ENCODE results near the gene INHBE.
"Not testable (repeated sequence)": the region's sequence is repeated elsewhere in the genome, so short reads cannot be mapped to it uniquely, and the experiment has no call there.

INHBE gene

DNA sequence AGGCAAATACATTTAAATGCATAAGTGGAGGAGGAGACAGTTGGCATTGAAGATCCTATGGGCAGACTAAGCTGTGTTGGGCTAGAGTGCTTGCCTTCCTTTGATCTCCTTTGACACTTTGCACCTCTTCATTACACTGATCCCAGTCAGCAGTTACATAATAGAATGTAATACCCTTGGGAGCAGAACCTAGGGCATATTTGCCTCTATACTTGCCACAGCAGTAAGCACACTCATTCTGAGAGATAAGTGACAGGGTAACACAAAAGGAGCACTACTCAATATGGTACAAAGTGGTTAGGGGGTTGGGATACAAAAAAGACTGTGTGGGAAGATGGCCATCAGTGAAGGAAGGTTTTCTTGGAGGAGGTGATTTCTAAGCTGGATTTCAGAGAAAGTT lies 41.7 kb downstream of the INHBE start:
- in situ Hi-C loops (cut with HindIII; ENCODE audit: low sequenced_read_pairs) = no loop called here
- DNase-seq (ENCODE audit: low read depth) = no peak
- TF ChIP-seq, protein P1, sequence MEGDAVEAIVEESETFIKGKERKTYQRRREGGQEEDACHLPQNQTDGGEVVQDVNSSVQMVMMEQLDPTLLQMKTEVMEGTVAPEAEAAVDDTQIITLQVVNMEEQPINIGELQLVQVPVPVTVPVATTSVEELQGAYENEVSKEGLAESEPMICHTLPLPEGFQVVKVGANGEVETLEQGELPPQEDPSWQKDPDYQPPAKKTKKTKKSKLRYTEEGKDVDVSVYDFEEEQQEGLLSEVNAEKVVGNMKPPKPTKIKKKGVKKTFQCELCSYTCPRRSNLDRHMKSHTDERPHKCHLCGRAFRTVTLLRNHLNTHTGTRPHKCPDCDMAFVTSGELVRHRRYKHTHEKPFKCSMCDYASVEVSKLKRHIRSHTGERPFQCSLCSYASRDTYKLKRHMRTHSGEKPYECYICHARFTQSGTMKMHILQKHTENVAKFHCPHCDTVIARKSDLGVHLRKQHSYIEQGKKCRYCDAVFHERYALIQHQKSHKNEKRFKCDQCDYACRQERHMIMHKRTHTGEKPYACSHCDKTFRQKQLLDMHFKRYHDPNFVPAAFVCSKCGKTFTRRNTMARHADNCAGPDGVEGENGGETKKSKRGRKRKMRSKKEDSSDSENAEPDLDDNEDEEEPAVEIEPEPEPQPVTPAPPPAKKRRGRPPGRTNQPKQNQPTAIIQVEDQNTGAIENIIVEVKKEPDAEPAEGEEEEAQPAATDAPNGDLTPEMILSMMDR (IDR thresholded peaks at IDR 0.05; ENCODE audit: low read depth, low read length, missing control alignments) = no peak
- H3K4me3 ChIP-seq (ENCODE audit: low read depth, low read length) = no peak overlapping the region

DNA sequence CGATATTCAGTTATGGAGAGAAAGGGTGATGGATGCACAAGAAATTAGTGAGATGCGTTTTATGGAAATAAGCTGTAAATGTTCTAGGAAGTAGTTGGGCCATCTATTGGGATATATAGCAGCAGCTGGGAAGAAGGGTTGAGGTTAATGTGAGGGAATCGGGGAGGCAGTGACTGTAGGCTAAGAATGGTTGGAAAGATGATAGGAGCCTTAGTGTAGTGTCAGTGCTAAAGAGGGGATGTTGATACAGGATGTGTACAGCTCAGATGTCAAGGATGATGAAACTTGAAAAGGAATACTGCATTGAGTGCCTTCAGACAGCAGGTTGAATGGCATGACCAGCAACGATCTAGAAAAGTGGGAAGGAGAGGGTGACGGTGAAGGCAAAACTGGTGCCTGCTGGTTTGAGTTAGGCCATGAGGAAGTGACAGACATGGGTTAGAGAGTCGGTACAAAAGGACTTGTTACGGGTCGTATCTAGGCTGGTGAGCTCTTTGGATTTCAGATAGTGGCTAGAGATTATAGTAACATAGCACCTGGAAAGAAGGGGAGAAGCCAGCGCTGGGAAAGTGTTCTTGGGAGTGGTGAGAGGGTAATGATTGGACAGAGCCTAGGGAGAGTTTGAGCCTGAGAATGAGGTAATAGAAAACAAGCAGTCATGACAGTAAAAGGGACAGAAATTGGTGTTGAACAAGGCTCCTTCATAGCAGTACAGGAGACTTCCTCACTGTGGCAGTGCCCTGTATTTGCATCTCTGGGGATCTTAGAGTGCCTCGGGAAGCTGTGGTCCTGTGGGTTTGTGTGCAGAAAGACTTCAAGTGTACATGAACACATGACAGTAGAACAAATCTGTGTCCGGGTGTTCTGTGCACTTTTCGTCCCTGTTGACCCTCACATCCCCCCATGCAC lies 42.4 kb downstream of the INHBE start:
- no peak for DNase-seq (ENCODE audit: low read depth)
- TF ChIP-seq, protein P1 (IDR thresholded peaks at IDR 0.05; ENCODE audit: low read depth, low read length, missing control alignments) = no peak
- in situ Hi-C loops (cut with HindIII; ENCODE audit: low sequenced_read_pairs) = no loop called here
- no peak overlapping the region for H3K4me3 ChIP-seq (ENCODE audit: low read depth, low read length)

DNA sequence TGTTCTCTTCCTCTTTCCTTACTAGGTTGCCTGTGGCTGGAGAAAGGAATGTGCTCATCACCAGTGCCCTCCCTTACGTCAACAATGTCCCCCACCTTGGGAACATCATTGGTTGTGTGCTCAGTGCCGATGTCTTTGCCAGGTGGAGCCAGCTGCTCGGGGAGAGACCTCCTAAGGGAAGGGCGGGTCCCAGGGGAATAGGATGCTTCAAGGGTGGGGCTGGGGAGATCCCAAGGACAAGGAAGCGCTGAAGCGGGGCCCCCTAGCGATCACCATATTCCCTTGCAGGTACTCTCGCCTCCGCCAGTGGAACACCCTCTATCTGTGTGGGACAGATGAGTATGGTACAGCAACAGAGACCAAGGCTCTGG lies 43.0 kb downstream of the INHBE start:
- in situ Hi-C loops (cut with HindIII; ENCODE audit: low sequenced_read_pairs) = no loop called here
- no peak for DNase-seq (ENCODE audit: low read depth)
- no peak overlapping the region for H3K4me3 ChIP-seq (ENCODE audit: low read depth, low read length)
- TF ChIP-seq, protein P1 (IDR thresholded peaks at IDR 0.05; ENCODE audit: low read depth, low read length, missing control alignments) = no peak

DNA sequence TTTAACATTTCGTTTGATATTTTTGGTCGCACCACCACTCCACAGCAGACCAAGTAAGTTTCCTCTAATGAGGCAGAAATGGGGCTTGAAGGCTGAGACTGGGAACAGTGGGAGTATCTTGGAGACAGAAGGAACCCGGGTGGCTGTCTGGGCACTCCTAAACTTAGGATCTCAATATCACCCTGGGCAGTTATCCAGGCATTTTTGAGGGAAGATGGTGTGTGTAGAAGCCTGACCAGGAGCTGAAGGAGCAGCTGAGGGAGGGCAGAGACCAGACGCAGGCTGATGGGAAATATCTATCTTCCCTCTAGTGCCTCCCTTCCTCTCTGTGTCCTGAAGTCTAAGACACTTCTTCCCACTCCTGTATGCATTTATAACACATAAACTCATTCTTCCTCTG lies 43.5 kb downstream of the INHBE start:
- in situ Hi-C loops (cut with HindIII; ENCODE audit: low sequenced_read_pairs) = no loop called here
- no peak overlapping the region for H3K4me3 ChIP-seq (ENCODE audit: low read depth, low read length)
- DNase-seq (ENCODE audit: low read depth) = no peak
- TF ChIP-seq, protein P1 (IDR thresholded peaks at IDR 0.05; ENCODE audit: low read depth, low read length, missing control alignments) = no peak

DNA sequence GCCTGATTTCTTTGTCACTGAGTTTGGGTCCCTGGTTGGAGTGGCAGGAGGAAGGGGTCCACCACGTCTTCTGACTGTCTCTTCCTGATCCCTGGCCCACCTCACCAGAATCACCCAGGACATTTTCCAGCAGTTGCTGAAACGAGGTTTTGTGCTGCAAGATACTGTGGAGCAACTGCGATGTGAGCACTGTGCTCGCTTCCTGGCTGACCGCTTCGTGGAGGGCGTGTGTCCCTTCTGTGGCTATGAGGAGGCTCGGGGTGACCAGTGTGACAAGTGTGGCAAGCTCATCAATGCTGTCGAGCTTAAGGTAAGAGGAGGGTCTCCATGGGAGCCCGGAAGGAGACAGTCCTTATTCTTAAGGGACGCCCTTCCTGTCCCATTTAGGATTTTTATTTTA lies 45.1 kb downstream of the INHBE start:
- no peak for DNase-seq (ENCODE audit: low read depth)
- in situ Hi-C loops (cut with HindIII; ENCODE audit: low sequenced_read_pairs) = no loop called here
- TF ChIP-seq, protein P1 (IDR thresholded peaks at IDR 0.05; ENCODE audit: low read depth, low read length, missing control alignments) = no peak
- H3K4me3 ChIP-seq (ENCODE audit: low read depth, low read length) = no peak overlapping the region

DNA sequence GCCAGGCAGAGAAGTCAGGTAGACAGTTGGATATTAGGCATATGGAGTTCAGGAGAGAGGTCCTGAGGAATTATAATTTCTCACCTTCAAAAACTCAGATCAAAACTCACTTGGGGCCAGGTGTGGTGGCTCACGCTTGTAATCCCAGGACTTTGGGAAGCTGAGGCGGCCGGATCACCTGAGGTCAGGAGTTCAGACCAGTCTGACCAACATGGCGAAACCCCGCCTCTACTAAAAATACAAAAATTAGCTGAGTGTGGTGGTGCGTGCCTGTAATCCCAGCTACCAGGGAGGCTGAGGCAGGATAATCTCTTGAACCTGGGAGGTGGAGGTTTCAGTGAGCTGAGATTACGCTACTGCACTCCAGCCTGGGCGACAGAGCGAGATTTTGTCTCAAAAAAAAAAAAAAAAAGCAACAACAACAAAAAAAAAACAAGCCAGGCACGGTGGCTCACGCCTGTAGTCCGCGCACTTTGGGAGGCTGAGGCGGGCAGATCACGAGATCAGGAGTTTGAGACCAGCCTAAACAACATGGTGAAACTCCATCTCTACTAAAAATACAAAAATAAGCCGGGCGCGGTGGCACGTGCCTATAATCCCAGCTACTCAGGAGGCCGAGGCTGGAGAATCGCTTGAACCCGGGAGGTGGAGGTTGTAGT lies 47.3 kb downstream of the INHBE start:
- H3K4me3 ChIP-seq (ENCODE audit: low read depth, low read length); in situ Hi-C loops (cut with HindIII; ENCODE audit: low sequenced_read_pairs); DNase-seq (ENCODE audit: low read depth): not testable (repeated sequence)

DNA sequence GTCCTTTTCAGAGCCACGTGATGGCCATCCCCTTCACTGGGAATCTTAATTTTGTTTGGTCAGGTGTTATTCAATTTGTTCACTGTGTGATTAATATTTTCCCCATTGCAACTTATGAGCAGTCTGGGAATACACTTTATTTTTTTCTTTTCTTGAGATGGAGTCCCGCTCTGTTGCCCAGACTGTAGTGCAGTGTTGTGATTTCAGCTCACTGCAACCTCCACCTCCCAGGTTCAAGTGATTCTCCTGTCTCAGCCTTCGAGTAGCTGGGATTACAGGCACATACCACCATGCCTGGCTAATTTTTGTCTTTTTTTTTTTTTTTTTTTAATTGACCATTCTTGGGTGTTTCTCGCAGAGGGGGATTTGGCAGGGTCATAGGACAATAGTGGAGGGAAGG lies 51.4 kb downstream of the INHBE start:
- in situ Hi-C loops (cut with HindIII; ENCODE audit: low sequenced_read_pairs); H3K4me3 ChIP-seq (ENCODE audit: low read depth, low read length); DNase-seq (ENCODE audit: low read depth): not testable (repeated sequence)
